ENCODE measurements around the gene ITIH1.
"Not testable (repeated sequence)": the region's sequence is repeated elsewhere in the genome, so short reads cannot be mapped to it uniquely, and the experiment has no call there.

The ITIH1 gene

GRCh38 chr3:52777127-52777958 lies at the start of gene ITIH1:
Gene ITIH1, plus strand, starts transcription at chr3:52777599. Its CDS starts 17 bp downstream, at chr3:52777616.
- DNase-seq, result no peak

GRCh38 chr3:52728753-52729152 lies 48.6 kb upstream of the ITIH1 start:
- DNase-seq, result not testable (repeated sequence)

GRCh38 chr3:52730681-52731080 lies 46.7 kb upstream of the ITIH1 start:
- DNase-seq, result no peak

DNA sequence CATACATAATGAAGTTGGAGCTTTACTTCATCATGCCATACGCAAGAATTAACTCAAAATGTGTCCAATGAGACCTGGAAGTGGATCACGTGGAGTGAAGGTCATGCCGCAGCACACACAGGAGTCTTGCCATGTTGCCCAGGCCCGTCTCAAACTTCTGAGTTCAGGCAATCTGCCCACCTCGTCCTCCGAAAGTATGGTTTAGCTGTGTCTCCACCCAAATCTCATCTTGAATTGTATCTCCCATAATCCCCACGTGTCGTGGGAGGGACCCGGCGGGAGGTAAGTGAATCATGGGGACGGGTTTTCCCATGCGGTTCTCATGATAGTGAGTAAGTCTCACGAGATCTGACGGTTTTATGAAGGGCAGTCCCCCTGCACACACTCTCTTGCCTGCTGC lies 45.8 kb upstream of the ITIH1 start:
- no peak for DNase-seq

DNA sequence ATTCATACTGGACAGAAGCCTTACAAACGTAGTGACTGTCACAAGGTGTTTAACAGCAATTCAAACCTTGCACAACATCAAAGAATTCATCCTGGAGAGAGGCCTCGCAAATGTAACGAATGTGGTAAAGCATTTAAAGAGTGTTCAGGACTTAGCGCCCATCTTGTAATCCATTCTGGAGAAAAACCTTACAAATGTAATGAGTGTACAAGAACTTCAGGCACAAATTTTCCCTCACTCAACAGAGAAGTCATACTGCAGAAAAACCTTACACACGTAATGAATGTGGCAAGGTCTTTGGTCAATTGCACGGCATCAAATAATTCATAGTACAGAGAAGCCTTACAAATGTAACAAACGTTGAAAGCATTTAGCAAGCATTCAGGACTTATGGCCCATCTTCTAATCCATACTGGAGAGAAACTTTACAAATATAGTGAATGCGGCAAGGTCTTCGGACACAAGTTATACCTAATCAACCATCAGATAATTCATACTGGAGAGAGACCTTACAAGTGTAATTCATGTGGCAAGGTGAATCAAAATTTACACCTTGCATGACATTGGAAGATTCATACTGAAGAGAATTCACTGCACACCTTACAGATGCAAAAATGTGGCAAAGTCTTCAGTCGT lies 44.0 kb upstream of the ITIH1 start:
- DNase-seq, result no peak

DNA sequence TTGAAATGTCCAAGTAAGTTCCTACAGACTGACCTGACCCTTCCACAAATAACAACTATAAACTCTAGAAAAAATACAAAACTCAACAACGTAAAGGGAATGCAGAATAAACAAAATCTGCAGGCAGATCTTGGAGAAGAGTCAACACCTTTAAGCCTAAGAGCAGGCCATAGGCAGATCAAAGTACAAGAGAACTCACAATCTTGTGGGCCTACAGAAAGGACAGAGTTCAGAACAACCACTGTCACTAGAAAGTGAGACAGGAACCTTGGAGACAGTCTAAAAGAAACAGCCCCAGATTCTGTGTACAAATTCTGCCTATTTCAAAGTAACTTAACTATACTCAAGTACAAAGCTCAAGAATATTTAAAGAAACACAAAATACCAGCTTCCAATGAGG lies 37.7 kb upstream of the ITIH1 start:
- DNase-seq, result no peak

DNA sequence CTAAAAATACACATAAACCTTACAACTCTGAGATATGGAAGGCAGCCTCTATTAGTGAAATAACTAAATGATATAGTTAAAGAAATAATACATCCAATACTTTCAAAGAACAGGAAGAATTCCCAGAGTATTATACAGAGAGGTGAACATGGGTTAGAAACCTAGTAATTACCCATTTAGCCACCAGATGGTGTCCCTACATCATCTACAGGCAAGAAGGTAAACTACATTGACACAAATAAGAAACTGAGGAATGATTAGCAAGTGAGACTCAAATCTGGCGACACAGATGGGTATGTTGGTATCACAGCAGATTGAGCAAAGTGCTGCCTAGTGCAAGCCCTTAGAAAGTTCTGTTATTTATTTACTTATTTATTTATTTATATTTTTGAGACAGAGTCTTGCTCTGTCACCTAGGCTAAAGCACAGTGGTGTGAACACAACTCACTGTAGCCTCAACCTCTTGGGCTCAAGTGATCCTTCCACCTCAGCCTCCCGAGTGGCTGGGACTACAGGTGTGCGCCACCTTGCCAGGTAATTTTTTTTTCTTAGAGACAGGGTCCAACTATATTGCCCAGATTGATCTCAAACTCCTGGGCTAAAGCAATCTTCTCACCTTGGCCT lies 34.9 kb upstream of the ITIH1 start:
- peak; percentile 21 for DNase-seq

GRCh38 chr3:52743152-52743551 lies 34.2 kb upstream of the ITIH1 start:
- no peak for DNase-seq

DNA sequence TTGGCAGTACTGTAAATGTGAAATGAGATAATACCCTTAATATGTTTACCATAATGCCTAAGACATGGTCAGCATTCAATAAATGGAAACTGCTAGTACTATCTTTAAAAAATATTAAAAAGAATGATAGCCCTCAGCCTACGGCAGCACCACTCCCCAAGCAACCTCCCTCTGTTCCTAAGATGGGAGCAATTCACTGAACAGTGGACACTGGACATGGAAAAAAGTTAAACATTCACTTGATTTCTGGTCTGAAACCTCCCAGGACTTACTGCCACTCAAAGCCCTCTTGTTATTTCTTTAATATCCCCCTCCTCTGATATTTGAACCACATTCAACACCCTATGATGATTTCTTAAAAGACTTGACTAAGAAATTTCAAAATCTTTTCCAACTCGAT lies 33.7 kb upstream of the ITIH1 start:
- DNase-seq, result no peak

DNA sequence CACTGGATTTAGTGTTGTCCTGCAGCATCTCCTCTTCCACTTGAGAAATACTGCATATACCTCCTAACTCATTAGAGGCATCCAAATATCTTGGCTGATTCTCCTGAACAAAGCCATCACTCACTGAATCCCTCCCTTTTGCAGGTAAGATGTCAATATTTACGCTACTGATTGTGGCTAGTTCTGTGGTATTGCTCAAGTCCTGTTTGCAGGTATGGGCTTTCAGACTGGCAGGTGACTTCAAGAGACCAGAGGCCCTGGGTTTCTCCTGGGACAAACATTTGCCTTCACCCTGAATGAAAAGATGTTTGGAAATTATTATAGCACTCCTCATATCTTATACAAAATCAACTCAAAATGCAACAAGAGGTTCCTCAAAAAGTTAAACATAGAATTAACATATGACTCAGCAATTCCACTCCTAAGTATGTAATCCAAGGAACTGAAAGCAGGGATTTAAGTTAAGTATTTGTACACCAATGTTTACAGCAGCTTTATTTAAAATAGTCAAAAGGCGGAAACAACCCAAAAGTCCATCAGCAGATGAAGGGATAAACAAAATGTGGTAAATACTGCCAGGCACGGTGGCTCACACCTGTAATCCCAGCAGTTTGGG lies 25.2 kb upstream of the ITIH1 start:
- DNase-seq, result no peak

GRCh38 chr3:52754373-52754772 lies 23.0 kb upstream of the ITIH1 start:
- DNase-seq, result no peak

DNA sequence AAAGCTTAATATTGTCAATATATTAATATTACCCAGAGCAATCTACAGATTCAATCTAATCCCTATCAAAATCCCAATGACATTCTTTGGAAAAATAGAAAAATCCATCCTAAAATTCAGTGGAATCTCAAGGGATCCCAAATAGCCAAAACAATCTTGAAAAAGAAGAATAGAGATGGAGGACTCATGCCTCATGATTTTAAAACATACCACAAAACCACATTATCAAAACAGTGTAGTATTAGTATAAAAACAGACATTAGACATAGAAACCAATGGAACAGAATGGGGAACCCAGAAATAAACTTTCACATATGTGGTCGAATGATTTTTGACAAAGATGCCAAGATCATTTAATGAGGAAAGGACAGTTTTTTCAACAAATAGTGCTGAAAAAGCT lies 21.3 kb upstream of the ITIH1 start:
- no peak for DNase-seq

DNA sequence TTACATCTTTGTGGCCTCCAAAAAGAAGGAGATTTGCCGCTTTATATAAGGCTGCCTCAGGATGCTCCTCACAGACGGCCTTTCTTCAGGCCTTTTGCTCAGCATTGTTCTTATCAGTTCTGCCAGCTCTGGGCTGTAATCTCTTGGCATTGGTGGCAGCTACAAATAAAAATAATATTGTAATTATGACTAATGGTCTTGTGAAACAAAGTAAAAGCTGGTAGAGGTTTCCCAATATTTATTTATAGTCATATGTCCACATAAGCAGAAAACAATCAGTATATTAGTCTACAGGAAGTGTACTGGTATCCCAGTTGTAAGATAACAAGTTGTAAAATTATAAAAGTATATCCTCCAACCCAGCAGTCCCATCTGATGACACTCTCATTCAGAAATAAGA lies 13.9 kb upstream of the ITIH1 start:
- DNase-seq, result no peak

DNA sequence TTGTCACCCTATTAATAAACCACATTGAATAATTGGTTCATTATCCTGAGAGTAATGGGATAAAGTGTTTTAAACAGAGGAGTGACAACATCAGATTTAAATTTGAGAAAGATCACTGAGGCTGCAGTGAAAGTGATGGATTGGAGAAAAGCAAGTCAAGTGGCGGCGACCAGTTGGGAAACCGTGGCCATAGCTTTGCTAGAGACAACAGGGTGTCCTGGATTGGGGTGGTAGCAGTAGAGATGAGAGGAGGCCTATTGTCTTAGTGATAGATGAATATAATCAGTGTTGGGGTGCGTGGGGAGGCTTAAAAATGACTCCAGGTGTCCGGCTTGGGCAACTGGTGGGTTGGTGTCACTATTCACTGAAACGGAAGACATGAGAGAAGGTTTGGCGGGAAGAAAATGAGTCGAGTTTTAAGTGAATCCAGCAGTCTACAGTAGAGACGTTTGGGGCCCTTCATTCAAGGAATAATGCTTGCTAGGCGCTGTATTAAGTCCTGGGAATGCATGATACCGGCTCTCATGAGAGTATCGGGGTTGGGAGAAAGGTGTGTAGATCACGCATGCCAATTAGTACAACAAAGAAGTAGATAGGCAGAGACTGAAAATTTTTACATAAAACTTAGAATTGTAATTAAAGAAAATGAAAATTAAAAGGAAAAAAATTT lies 7.5 kb upstream of the ITIH1 start:
- DNase-seq, result peak; percentile 7

DNA sequence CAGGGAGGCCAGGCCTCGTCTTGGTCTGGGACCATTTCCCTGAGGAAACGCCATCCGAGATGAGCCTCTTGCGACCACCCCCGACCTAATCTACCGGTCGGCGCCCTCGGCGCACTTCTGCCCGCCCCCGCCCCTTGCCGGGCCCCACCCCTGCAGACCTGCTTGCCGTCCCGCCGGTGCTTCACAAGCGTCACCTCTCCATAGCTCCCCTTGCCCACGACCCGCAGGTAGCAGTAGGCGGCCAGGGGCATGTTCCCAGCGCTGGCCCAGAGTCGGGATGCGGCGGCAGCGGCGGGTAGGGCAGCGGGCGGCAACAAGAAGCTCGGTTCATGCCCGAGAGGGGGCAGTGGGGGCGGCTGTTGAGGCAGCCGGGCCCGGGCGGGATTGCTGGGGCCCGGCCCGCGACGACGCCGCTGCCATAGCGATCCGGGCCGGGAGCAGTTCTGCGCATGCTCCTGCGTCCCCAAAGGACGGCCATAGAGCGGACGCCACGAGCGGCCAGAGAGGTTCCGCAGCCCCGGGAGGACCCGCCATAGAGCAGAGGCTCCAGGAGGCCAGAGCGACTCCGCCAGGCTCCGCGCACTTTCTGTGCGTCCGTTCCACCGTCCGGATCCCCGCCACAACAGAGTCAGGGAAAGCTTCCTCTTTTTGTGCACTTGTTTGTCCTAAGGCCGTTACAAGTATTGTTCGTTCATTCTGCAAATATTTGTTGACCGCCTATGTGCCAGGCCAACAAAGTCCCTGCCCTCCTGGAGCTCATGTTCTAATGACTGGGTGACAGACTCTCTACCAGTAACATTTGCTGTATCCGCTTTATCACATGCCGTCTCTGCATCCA lies 6.7 kb upstream of the ITIH1 start, which contains the start of gene NEK4:
Gene NEK4 (minus strand): TSS at position 445 of the 838 bp plus-strand sequence. CDS start 194 bp downstream, at position 251.
- DNase-seq, result peak; percentile 95

DNA sequence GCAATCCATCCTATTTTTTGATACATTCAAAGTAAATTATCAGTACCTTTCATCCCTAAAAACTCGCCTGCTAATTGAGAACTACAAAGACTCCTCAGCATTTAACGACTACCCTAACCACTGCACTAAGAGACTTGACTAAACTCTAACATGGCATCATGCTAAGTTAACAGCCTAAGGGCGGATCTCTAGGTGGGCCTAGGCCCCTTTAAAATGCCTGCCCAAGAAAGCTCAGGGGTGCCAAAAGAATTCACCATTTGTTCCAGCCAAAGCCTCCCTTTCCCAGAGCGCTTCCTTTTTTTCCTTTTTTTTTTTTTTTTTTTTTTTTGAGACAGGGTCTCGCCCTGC lies 6.1 kb upstream of the ITIH1 start:
- no peak for DNase-seq

DNA sequence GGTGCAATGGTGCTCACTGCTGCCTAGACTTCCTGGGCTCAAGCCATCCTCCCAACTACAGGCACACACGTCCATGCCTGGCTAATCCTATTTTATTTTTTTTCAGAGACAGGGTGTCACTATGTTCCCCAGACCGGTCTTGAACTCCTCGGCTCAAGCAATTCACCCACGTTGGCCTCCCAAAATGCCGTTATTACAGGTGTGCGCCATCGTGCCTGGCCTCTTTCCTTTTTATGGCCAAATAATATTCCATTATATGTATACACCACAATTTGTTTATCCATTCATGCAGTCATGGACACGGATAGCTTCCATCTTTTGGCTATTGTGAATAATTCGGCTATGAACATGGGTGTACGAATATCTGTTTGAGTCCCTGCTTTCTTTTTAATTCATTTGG lies 5.7 kb upstream of the ITIH1 start:
- no peak for DNase-seq

- no peak for DNase-seq
Measured at GRCh38 chr3:52773361-52774065, 3.9 kb upstream of the ITIH1 start.

DNA sequence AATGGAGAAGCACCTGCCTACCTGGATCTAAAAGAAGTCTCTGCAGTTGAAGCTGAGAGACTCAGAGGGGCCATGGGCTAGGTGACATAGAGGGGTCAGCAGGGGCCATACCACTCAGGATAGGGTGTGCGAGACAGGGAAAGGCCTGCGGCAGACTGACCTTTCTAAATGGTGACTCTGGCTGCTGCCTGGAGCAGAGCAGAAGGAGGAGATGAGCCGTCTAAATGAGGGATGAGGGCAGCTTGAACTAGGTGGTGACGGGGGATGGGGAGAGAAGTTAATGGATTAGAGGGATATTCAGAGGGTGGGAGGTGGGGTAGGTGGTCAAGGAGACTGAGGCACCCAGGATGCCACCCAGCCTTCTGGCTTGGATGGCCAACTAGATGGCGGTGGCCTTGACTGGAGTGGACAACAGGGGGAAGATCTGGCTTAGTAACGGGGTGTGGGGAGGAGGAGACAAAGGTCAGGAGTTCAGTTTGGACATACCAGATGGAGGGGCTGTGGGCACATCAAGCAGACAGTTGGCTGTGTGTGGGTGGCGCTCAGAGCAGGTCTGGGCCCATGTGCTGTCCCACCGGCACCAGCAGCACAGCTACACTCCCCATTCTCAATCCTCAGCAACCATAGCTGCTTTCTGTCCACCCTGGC lies 3.2 kb upstream of the ITIH1 start:
- no peak for DNase-seq

- no peak for DNase-seq
Measured at GRCh38 chr3:52774901-52775864, 2.2 kb upstream of the ITIH1 start.
